SHP77 treated with DMSO at 0.1 percent for 48 hours (cell line): ENCODE results near the gene CCR5.
"Not testable (repeated sequence)": the region's sequence is repeated elsewhere in the genome, so short reads cannot be mapped to it uniquely, and the experiment has no call there.

ENCODE experiments used
- DNase-seq: peaks from one replicate; lab custom pipeline; 2025; lab: John Stamatoyannopoulos, UW

Gene CCR5

DNA sequence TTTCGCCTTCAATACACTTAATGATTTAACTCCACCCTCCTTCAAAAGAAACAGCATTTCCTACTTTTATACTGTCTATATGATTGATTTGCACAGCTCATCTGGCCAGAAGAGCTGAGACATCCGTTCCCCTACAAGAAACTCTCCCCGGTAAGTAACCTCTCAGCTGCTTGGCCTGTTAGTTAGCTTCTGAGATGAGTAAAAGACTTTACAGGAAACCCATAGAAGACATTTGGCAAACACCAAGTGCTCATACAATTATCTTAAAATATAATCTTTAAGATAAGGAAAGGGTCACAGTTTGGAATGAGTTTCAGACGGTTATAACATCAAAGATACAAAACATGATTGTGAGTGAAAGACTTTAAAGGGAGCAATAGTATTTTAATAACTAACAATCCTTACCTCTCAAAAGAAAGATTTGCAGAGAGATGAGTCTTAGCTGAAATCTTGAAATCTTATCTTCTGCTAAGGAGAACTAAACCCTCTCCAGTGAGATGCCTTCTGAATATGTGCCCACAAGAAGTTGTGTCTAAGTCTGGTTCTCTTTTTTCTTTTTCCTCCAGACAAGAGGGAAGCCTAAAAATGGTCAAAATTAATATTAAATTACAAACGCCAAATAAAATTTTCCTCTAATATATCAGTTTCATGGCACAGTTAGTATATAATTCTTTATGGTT lies at the start of gene CCR5:
Gene CCR5 (plus strand): TSS at position 108 of the 680 bp plus-strand sequence. CDS start 1,957 bp downstream, outside the sequence.
- no peak for DNase-seq

DNA sequence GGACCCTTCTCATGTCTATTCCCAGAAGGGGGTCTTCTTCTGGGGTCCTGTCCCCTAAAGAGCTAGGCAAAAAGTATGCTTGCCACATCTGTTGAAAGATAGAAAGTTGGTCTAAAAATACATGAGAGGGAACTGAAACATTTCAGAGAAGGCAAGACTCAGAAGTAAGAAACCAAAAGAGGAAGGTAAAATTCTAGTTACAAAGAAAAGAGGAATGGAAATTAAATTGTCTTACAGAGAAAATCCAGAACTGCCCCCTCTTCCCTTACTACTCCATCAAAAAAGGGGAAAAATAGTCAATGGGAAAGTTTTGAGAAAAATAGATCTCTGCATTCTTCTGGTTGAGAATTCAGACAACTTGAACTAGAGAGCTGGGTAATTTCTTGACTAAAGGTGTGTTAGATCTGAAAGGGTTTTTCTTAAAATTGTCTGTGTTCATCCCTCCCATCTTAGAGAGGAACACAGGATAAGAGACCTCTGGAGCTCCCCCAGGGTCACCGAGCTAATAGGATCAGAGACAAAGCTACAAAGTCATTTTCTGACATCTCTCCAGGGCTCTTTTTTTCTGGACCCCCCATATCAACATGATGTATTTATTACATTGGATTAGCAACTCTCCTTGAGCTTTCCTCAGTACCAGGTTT lies 49.2 kb upstream of the CCR5 start:
- DNase-seq, result no peak

DNA sequence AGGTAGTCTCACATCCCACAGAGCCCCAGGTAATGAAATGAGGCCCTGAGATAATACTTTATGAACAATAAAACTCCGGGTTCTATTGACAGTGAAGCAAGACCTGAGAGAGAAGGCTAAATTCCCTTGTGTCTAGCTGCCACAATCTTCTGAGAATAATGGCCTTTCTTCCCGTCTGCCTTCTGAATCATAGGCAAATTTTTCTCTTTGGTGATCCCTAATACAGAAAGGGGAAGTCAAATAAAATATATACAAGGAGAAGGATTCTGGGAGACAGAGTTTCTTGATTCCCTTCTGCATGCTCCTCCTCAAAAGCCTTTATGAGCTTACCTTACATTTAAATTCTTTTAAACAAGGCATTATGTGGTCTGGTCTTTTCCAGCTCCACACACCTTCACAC lies 46.7 kb upstream of the CCR5 start:
- no peak for DNase-seq

DNA sequence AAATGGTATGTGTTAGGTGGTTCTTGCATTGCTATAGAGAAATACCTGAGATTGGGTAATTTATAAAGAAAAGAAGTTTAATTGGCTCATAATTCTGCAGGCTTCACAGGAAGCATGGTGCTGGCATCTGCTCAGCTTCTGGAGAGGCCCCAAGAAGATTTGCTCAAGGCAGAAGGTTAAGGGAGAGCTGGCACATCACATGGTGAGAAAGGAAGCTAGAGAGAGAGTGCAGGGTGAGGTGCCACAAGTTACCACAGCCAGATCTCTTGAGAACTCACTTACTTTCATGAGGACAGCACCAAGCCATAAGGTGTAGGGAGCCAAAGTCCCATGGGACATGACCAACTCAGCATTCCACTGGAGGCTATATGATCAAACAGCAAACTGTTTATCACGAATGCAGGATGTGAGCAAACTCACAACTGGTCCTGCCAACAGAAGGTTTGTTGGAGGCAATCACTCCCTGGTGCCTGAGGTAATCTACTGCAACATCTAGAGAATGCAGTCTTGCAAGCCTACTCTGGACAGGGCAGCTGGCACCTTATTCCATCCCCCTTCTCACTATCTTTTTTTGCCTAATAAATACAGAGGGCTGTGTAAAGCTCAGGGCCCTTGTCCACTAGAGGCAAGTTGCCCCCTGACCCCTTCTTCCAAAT lies 45.0 kb upstream of the CCR5 start:
- no peak for DNase-seq

DNA sequence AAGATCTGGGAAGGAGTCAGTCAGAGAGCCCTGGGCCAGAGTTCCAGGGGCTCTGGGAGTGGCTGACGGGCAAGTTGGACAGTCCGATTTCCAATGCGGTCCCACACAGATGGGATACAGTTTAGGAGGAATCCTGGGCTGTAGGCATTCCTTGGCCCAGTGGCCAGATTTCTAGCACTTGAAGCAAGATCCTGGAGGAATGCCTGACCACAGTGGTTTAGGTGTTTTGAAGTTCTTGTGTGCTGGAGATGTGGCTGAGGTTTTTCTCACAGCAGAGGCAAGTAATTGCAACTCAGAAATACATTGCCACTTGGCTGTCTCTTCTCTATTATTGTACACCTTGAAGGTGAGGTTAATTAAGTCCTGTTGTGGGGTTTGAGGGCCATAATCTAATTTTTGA lies 40.1 kb upstream of the CCR5 start:
- DNase-seq, result not testable (repeated sequence)

DNA sequence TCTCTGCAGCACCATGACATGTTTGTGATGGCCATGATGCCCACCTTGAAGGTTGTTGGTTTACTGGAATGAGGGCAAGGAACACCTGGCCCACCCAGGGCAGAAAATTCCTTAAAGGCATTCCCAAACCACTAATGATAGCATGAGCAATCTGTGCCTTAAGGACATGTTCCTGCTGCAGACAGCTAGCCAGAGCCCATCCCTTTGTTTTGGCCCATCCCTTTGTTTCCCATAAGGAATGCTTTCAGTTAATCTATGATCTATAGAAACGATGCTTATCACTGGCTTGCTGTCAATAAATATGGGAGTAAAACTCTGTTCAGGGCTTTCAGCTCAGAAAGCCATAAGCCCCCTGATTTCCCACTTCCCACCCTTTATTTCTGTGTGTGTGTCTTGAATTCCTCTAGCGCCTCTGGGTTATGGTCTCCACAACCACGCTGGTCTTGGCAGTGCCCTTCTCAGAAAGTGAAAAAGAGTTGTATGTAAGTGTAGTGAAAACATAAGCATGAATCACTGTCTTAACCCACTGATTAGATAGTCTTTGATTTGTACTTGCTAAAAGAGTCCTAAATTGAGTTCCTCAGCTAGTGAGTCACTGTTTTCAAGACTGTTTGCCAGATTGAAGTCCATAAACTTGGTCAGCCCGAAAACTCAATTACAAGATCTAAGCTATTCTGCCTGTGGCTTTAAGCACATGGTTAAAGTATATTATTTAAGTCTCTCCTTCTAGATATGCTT lies 35.8 kb upstream of the CCR5 start:
- DNase-seq, result no peak

DNA sequence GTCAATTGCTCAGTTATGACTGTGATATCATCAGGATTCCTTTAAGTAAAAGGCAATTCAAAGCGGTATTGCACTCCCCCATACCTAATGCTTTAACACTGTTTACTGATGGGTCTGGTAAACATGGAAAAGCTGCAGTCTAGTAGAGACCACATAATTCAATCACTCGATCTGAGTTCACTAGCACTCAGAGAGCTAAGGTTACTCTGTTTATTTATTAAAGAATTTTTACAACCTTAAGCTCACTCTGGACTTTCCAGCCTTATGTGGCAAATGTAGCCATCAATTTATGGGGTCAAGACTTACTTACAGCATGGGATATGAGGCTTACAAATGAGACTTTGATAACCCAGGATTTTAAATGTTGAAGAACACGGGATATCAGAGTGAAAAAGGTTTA lies 35.2 kb upstream of the CCR5 start:
- no peak for DNase-seq

DNA sequence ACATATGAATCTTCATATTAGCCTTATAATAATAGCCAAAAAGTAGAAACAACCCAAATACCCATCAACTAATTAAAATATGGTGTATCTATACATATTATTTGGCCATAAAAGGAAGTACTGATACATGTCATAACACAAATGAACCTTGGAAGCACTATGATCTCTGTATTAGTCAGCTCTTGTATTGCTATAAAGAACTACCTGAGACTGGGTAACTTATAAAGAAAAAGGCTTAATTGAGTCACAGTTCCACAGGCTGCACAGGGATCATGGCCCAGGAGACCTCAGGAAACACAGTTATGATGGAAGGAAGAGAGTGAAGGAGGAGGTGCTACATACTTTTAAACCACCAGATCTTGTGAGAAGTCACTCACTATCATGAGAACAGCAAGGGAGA lies 32.8 kb upstream of the CCR5 start:
- no peak for DNase-seq

DNA sequence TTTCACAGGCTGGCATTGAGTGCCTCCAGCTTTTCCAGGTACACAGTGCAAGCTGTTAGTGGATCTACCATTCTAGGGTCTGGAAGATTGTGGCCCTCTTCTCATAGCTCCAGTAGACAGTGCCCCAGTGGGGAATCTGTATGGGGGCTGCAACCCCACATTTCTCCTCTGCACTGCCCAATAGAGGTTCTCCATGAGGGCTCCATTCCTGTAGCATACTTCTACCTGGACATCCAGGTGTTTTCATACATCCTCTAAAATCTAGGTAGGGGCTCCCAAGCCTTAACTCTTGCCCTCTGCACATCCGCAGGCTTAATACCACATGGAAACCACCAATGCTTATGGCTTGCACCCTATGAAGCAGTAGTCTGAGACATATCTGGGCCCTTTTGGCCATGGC lies 31.9 kb upstream of the CCR5 start:
- DNase-seq, result no peak

DNA sequence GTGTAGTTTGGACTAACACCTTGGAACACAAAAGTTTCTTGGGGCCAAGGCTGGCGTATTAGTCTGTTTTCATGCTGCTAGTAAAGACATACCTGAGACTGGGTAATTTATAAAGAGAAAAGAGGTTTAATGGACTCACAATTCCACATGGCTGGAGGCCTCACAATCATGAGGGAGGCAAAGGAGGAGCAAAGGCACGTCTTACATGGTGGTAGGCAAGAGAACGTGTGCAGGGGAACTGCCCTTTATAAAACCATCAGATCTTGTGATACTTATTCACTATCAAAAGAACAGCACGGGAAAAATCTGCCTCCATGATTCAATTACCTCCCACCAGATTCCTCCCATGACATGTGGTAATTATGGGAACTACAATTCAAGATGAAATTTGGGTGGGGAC lies 26.3 kb upstream of the CCR5 start:
- no peak for DNase-seq

DNA sequence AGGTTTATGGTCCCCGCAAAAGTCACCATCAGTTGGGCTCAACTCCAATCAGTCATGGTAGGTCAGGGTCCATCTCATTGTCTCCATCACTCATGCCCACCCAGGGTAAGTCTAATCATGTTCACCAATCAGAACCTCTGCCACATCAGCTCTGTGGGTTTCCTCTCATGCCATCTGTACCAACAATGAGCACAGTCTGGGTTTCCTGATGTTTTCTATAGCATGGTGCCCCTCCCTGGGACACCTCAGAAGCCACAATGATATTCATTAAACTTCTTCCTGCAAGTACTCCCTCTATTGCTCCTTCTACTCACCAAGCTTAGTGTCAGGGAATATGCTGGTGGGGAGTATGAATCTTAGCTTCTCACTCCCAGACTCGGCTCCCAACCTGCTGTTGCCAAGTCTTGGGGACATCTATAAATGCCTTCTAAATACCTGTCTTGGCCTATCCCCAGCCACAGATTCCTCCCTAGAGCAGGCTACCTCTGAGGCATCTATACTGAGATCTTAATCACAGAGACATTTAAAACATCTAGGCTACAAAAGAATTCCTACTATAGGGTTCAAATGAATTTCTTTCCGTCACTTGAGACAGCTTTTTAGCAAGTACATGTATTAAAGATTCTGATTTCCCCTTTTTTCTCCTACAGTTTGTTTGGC lies 21.8 kb upstream of the CCR5 start:
- DNase-seq, result no peak

DNA sequence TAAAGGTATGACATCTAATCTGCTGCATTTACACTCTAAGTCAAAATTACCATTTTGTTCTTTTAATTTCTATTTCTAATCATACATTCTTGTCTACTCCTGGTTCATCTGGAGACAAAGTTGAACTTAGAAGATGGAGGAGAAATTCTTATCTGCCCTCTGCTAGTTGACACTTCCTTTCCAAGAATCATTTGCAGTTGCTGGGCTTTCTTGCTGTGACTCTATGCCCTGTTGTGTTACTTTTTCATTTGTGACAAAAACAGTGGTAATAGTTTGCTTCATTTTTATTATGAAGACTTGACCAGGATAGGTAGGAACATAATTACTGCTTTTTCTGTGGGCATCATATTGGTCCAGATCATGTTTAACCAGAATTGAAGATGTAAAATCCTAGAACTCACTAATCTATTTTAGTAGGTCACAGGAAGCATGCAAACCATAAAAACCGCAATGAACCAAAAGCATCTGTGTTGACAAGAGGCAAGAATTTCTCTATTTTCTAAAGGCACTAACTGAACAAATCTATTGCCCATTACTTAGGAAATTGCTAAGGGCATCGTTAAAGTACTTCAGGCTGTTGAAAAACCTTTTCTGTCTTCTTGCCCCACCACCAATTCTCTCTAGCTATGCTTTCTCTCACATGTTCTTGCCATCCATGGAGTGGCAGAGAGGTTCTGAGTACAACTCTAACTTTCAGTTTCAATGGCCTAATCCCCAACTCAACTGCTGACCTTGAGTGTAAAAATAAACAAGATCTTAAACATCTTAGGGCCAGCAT lies 21.1 kb upstream of the CCR5 start:
- DNase-seq, result no peak

DNA sequence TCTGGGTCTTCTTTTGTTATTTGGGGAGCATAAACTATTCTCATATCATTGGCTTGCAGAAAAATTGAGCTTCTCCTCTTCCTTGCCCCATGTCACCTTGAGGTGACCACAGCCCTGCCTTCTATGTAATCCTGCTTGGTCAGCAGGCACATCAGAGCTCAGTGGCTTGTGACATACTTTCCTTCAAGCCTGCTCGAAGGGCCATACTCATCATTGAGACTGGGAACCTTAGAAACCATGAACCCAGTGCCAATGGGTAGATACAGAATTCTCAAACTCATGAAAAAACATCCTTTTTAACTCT lies 20.5 kb upstream of the CCR5 start:
- no peak for DNase-seq

DNA sequence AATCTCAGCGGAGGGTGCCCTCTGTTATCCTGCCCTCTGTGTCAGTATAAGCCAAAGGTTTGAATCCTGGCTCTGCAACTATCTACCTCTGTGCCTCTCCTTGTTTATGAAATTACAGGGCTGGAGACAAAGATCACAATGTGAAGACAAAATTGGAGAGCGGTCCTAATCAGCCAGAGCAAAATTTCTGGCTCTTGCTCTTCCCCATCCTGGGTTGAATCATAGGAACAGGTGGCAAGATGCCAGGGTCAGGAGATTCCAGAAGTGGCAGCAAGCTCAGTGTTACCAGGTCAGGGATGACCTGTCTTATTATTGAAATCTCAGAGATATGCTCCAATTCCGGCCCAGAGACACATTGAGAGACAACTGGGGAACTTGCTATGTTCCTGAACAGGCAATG lies 19.1 kb upstream of the CCR5 start:
- DNase-seq, result no peak

DNA sequence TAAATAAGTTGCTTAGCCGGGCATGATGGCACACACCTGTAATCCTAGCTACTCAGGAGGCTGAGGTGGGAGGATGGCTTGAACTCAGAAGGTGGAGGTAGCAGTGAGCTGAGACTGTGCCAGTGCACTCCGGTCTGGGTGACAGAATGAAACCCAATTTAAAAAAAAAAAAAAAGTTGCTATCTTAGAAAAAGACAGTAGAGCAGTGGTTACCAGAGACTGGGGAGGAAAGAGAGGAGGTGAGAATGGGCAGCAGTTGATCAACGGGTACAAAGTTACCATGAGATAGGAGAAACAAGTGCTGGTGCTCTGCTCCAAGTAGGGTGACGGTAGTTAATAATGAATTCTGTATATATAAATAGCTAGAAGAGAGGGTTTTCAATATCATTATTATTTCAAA lies 17.7 kb upstream of the CCR5 start:
- no peak for DNase-seq

DNA sequence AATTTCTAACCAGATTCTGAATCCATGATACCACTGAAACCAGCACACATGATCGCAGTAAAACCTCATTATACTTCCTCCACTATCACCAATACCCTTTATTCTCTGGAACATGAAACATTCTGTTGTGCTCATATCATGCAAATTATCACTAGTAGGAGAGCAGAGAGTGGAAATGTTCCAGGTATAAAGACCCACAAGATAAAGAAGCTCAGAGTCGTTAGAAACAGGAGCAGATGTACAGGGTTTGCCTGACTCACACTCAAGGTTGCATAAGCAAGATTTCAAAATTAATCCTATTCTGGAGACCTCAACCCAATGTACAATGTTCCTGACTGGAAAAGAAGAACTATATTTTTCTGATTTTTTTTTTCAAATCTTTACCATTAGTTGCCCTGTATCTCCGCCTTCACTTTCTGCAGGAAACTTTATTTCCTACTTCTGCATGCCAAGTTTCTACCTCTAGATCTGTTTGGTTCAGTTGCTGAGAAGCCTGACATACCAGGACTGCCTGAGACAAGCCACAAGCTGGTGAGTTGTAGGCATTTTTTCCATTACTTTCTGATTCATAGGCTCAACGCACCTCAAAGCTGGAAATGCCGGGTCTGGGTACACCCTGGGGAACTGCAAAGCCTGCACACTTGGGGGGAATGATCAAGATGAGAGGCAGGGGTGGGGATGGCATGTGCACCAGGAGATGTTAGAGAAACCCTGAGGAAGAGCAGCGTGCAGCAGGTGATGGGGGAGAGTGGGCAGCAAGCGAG lies 16.9 kb upstream of the CCR5 start, which contains the start of gene CCR2:
Gene CCR2 (plus strand): TSS at position 465 of the 764 bp plus-strand sequence. CDS start 3,417 bp downstream, outside the sequence.
- DNase-seq, result no peak

DNA sequence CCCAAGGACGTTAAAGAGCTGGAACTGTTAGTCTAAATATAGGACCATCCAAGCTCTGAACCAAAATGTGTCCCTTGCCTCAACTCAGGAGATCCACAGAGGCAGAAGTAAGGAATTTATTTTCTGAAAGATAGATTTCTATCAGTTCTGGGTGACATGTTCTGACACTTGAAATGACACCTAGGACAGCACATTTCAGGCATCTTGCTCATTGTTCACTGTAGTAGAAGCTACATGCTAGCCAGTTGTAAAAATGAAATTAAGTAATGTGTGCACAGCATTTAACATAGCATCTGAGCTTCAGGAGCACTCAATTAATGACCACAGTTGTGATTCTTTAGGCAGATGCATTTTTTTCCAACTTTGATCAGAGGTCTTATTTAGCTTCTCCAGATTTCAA lies 16.3 kb upstream of the CCR5 start:
- DNase-seq, result no peak

DNA sequence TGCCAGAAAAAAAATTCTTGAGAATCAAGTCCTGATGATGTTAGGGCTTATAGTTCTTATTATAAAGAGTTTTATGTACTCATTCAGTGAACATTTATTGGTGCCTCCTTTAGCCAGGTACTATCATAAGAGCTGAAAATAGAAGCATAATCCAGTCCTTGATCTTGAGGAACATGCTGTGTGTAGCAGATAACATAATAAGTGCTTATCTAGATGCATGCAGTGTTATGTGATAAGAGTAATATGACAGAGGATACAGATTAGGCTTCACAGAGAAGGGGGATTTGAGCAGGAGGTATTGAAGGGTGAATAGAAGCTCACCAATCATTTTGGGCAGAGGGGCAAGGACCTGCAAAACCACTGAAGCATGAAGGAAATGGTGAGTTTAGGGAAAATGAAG lies 15.8 kb upstream of the CCR5 start:
- no peak for DNase-seq

DNA sequence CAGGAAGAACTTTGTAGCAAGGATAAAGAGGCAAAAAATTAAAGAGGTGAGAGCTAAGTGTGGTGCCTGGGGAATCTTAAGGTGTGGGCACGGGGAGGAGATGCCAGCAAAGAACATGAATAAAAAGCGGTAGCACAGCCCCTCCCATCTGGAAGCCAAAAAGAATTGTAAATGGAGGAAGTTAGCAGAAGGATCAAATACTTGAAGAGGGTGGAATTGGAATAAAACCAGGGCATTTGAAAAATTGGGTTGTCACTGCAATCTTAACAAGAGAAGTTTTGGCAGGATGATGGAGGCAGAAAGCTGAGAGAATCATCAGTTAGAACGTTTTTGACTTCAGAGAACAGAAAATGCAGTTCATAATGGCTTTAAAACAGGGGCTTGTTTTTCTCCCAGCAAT lies 14.5 kb upstream of the CCR5 start:
- no peak for DNase-seq

DNA sequence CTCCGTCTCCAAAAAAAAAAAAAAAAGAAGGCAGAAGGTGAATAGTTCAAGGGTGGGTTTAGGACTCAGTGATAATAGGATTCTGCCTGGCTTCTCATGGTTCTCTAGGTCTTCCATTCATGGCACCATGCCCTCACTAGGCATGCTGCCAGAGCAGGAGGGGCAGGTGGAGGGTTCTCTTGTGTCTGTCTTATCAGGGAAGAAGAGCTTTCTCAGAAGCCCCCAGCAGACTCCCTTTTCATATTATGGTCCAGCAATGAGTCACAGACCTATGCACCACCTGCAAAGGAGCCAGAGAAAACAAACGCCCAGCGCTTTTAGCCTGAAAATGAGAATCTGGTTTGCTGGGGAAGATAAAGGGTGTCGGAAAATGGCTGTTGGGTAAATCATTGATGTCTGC lies 13.8 kb upstream of the CCR5 start:
- DNase-seq, result no peak

DNA sequence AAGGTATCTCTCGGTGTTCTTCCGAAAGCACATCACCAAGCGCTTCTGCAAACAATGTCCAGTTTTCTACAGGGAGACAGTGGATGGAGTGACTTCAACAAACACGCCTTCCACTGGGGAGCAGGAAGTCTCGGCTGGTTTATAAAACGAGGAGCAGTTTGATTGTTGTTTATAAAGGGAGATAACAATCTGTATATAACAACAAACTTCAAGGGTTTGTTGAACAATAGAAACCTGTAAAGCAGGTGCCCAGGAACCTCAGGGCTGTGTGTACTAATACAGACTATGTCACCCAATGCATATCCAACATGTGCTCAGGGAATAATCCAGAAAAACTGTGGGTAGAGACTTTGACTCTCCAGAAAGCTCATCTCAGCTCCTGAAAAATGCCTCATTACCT lies 12.3 kb upstream of the CCR5 start:
- DNase-seq, result no peak
